Hepatocyte (in vitro differentiated cells): ENCODE results near the gene LRMDA. TPM values are rescaled to one million over a fixed set of nuclear protein-coding genes. Genes with fewer than 3 reads are reported as not detected.

Experiments
- DNase-seq: peaks from one replicate; pipeline ENCODE4 v3.0.0-alpha.2; 2016; ENCODE audit warnings: low spot score
- H2AFZ ChIP-seq: fragments of 200-600 bp; sonication (generic); 2 replicates; pipeline ENCODE4 v1.6.0; 2016; ENCODE audit warnings: antibody characterized with exemption, mild to moderate bottlenecking
- H3K27ac ChIP-seq: fragments of 200-600 bp; sonication (generic); 2 replicates; pipeline ENCODE4 v1.5.1; 2016; ENCODE audit warnings: mild to moderate bottlenecking
- H3K27me3 ChIP-seq: fragments of 200-600 bp; sonication (generic); 2 replicates; pipeline ENCODE4 v1.6.1; 2016
- H3K36me3 ChIP-seq: fragments of 200-600 bp; sonication (generic); replicated peaks from 2 replicates; pipeline ENCODE4 v1.5.1; 2016; ENCODE audit warnings: low read depth; ENCODE audit not compliant: insufficient read depth
- H3K4me1 ChIP-seq: fragments of 200-600 bp; sonication (generic); 2 replicates; pipeline ENCODE4 v1.5.1; 2016; ENCODE audit warnings: mild to moderate bottlenecking, moderate library complexity; ENCODE audit not compliant: insufficient read depth
- H3K4me2 ChIP-seq: fragments of 200-600 bp; sonication (generic); 2 replicates; pipeline ENCODE4 v1.6.0; 2016
- H3K4me3 ChIP-seq: fragments of 200-600 bp; sonication (generic); 2 replicates; pipeline ENCODE4 v1.5.1; 2016; ENCODE audit warnings: mild to moderate bottlenecking
- H3K79me2 ChIP-seq: fragments of 200-600 bp; sonication (generic); 2 replicates; pipeline ENCODE4 v1.6.0; 2017; ENCODE audit warnings: mild to moderate bottlenecking
- H3K9me2 ChIP-seq: fragments of 200-600 bp; sonication (generic); replicated peaks from 2 replicates; pipeline ENCODE4 v1.6.0; 2017; ENCODE audit warnings: mild to moderate bottlenecking; ENCODE audit not compliant: insufficient read depth
- H3K9me3 ChIP-seq: fragments of 200-600 bp; sonication (generic); 2 replicates; pipeline ENCODE4 v1.5.1; 2016; ENCODE audit warnings: low read depth, mild to moderate bottlenecking
- H4K20me1 ChIP-seq: fragments of 200-600 bp; sonication (generic); 2 replicates; pipeline ENCODE4 v1.6.0; 2016; ENCODE audit warnings: mild to moderate bottlenecking; ENCODE audit not compliant: insufficient read depth, poor library complexity, severe bottlenecking
- CTCF ChIP-seq: fragments of 200-600 bp; sonication (generic); IDR thresholded peaks from 2 replicates; pipeline ENCODE4 v1.5.1; 2016; ENCODE audit warnings: antibody characterized with exemption, mild to moderate bottlenecking; ENCODE audit not compliant: poor library complexity
- EZH2 ChIP-seq: fragments of 200-600 bp; sonication (generic); IDR thresholded peaks from 2 replicates; pipeline ENCODE4 v1.6.1; 2016; ENCODE audit warnings: antibody characterized with exemption, mild to moderate bottlenecking, borderline replicate concordance
- EZH2phosphoT487 ChIP-seq: fragments of 200-600 bp; sonication (generic); IDR thresholded peaks from one replicate; pipeline ENCODE4 v1.6.1; 2018; ENCODE audit warnings: antibody characterized with exemption, mild to moderate bottlenecking, low read depth, moderate library complexity; ENCODE audit not compliant: unreplicated experiment, severe bottlenecking
- WGBS: methylation state at CpG from one replicate; pipeline ENCODE4 v1.1.6; 2016; ENCODE audit warnings: low lambda C conversion rate; ENCODE audit errors: missing lambda C conversion rate; 5-methylcytosine and 5-hydroxymethylcytosine counted together
- polyA plus RNA-seq: library from polyadenylated mRNA; unstranded; fragments of >200 nt; fragmentation: Nextera tagmentation; extraction: Ambion mirVana; gene quantifications from 2 replicates; pipeline ENCODE4 v1.2.1, GENCODE V29; 2016
- total RNA-seq: library from RNA; depleted of rRNA; stranded (reverse); fragments of >200 nt; gene quantifications from 2 replicates; pipeline ENCODE4 v1.2.3, GENCODE V29; 2014

The LRMDA gene
- total and polyA plus RNA-seq, 2 experiments from 2014 or later, result 5.6 to 15.7 TPM

- TF ChIP-seq EZH2, result no peak
- no peak for TF ChIP-seq CTCF
- TF ChIP-seq EZH2phosphoT487, result no peak
- no peaks in the 10 kb centered on the region for H3K36me3 ChIP-seq
- H3K9me2 ChIP-seq, result no peaks in the 10 kb centered on the region
- no peaks in the 10 kb centered on the region for H3K79me2 ChIP-seq
- no peaks in the 10 kb centered on the region for H3K9me3 ChIP-seq
- H3K4me3 ChIP-seq, result no peak overlapping the region
- no peaks in the 10 kb centered on the region for H3K4me1 ChIP-seq
- no peak overlapping the region for H2AFZ ChIP-seq
- no peak for DNase-seq
- H3K27ac ChIP-seq, result no peak overlapping the region
- H3K27me3 ChIP-seq, result no peaks in the 10 kb centered on the region
- no peaks in the 10 kb centered on the region for H4K20me1 ChIP-seq
- WGBS, result 83% methylated on average over 4 of the region's 4 CpGs
- no peak overlapping the region for H3K4me2 ChIP-seq
Measured at GRCh38 chr10:75954486-75954885, 523.1 kb downstream of the LRMDA start.

GRCh38 chr10:75955973-75956502 lies 524.6 kb downstream of the LRMDA start:
- Histone ChIP-seq H3K27ac (no peak overlapping the region), H3K4me2 (no peak overlapping the region), H3K4me1 (no peaks in the 10 kb centered on the region), H3K9me2 (no peaks in the 10 kb centered on the region), H3K27me3 (no peaks in the 10 kb centered on the region), H3K79me2 (no peaks in the 10 kb centered on the region), H4K20me1 (no peaks in the 10 kb centered on the region), H3K36me3 (no peaks in the 10 kb centered on the region), H2AFZ (no peak overlapping the region), H3K9me3 (no peaks in the 10 kb centered on the region), H3K4me3 (no peak overlapping the region)
- TF ChIP-seq EZH2phosphoT487 (no peak), EZH2 (no peak), CTCF (no peak)
- no peak for DNase-seq
- 95% methylated on average over 2 of the region's 2 CpGs for WGBS

GRCh38 chr10:75956624-75957023 lies 525.2 kb downstream of the LRMDA start:
- H3K36me3 ChIP-seq, result no peaks in the 10 kb centered on the region
- no peak for DNase-seq
- no peak overlapping the region for H2AFZ ChIP-seq
- no peaks in the 10 kb centered on the region for H4K20me1 ChIP-seq
- H3K27me3 ChIP-seq, result no peaks in the 10 kb centered on the region
- no peak overlapping the region for H3K27ac ChIP-seq
- WGBS, result 95% methylated on average over 2 of the region's 2 CpGs
- H3K4me3 ChIP-seq, result no peak overlapping the region
- no peaks in the 10 kb centered on the region for H3K4me1 ChIP-seq
- no peaks in the 10 kb centered on the region for H3K9me3 ChIP-seq
- no peaks in the 10 kb centered on the region for H3K79me2 ChIP-seq
- TF ChIP-seq EZH2 (no peak), CTCF (no peak), EZH2phosphoT487 (no peak)
- H3K9me2 ChIP-seq, result no peaks in the 10 kb centered on the region
- no peak overlapping the region for H3K4me2 ChIP-seq
